COR-L47 (cell line): ENCODE results near the gene NCF4.
A peak's percentile ranks its signal among the peaks of the same experiment; 100 is the strongest.

Experiments used
- DNase-seq: peaks from one replicate; lab custom pipeline; 2025; lab: John Stamatoyannopoulos, UW

NCF4 gene

DNA sequence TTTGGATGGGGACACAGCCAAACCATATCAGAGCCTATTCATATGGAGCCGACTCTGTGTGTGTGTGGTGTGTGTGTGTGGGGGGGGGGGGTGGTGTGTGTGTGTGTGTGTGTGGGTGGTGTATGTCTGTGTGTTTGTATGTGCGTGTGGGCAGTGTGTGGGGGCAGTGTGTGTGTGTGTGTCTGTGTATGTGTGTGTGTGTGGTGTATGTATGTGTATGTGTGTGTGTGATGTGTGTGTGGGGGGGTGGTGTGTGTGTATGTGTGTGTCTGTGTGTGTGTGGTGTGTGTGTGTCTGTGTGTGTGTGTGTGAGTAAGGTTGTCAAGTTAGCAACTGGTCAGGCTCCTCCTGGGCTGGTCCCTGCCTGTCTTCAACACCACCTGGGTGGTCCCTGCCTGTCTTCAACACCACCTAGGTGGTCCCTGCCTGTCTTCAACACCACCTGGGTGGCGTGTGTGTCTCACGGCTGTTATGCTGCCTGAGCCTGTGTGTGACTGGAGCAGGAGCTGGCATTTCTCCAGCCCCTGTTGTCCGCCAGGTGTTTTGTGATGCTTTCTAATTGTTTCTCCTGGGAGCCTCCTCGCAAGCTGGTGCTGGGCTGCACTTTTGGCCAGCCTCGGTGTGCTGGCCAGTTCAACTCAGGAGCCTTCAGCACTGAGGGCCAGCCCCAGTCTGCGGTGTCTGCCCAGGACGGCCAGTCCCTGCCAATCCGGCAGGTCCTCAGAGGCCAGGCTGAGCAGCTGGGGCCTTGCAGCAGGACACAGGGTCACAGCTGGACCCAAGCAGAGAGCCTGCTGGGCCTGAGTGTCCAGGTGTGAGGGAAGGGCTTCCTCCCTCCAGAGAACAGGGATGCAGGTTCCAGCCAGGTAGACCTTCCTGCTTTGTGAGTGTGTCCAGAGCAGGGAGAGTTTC lies 22.4 kb upstream of the NCF4 start:
- peak; percentile 73 for DNase-seq

DNA sequence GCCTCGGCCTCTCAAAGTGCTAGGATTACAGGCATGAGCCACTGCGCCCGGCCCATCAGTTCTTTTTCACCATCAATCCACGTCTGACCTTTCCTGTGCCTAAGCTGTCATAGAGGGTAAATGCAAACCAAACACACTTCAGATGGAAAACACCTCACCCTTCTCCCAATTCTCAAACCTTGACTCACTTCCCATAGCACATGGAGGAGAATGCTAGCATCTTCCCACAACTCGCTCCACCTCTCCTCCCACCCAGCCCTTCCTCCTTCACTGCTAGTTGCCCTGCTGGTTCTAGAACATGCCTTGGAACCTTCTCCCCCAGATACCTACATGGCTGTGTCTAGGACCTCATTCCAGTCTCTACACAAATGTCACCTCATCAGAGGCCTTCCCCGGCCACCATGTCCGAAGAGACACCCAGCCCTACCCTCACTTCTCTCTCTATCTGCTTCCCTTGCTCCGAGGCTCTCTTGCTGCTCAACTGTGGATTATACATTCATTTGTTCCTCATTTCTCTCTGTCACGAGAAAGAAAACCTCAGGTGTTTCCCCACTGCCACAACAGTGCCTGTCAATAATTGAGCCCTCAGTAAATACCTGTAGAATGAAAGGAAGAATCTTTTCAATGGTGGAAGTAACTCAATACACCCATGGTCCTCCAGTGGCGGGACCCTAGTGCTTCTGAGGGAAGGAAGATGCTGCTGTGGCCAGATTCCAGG lies 21.3 kb upstream of the NCF4 start:
- DNase-seq: no peak

GRCh38 chr22:36840106-36840505 lies 20.7 kb upstream of the NCF4 start:
- DNase-seq: no peak

DNA sequence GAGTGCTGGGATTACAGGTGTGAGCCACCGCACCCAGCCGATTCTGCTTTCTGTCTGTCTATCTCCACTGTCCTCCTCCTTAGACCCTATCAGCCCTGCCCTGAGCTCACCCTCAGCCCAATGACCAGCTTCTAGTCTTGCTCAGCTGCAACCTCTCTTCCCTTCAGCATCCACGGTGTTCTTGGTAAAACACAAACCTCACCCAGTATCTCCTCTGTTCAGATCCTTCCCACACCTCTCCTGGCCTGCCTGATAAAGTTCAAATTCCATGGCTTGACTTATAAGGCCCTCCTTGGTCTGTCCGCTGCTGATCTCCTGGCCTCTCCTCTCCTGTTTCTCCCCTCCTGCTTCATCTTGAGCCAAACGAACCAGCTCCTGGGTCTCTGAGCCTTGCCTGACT lies 14.5 kb upstream of the NCF4 start:
- no peak for DNase-seq

- no peak for DNase-seq
Measured at GRCh38 chr22:36846949-36847348, 13.9 kb upstream of the NCF4 start.

GRCh38 chr22:36850056-36850455 lies 10.8 kb upstream of the NCF4 start:
- DNase-seq: no peak

DNA sequence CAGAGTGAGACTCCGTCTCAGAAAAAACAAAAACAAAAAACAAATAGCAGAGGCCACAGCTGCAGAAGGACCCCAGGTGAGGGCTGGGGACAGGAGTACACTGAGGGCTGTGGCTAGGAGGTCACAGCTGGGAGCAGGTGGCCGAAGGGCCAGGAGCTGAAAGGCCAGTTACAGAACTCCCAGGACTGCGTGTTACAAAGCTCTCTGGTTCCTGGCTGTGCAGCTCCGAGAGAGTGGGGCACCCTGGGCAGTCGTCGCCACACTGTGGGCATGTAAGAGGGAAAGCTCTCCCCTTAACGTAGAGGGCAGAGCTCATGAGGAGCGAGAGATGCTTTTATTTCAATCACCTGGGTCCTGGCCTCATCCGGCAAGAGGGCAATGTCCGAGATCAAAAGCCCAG lies 10.1 kb upstream of the NCF4 start:
- no peak for DNase-seq

- no peak for DNase-seq
Measured at GRCh38 chr22:36852056-36852973, 8.5 kb upstream of the NCF4 start.

DNA sequence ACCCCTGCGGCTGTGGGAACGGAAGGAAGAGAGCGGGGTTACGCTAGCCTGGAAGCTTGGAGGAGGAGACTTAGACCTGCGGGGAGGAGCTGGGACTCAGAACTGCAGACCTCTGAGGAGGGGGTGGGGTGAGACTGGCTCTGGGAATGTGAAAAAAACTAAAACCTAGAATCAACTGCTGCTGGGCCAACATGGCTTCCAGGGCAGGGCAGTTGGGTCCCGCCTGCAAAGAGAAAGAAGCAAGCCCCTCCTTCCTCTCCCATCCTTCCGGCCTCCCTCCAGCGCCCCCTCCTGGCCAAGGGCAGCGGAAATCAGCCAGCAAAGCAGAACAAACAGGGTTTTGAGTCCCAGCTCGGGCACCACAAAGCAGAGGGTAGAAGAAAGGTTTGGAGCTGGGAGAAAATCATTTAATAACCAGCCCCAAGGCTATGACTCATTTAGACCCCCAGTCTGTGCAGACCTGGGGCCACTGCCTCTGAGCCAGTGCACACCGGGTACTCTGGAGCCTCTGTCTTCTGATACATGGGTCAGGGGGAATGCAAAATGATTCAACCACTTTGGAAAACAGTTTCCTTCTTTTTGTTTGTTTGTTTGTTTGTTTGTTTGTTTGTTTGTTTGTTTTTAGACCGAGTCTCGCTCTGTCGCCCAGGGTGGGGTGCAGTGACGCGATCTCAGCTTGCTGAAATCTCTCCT lies 7.3 kb upstream of the NCF4 start:
- DNase-seq: peak; percentile 59

DNA sequence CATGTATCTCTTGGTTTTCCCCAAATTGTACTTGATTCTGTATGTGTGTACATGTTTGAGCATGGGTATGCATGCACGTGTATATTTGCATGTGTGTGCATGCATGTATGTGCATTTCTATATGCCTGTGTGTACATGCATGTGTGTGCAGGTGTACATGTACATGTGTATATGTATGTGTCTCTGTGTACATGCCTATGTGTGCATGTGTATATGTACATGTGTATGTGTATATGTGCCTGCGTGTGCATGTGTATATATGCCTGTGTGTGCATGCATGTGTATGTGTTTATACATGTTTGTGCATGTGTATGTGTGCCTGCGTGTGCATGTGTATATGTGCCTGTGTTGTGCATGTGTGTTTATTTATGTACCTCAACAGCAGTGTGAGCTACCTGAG lies 5.3 kb upstream of the NCF4 start:
- no peak for DNase-seq

- DNase-seq: peak; percentile 65
Measured at GRCh38 chr22:36856121-36856791, 4.5 kb upstream of the NCF4 start.

DNA sequence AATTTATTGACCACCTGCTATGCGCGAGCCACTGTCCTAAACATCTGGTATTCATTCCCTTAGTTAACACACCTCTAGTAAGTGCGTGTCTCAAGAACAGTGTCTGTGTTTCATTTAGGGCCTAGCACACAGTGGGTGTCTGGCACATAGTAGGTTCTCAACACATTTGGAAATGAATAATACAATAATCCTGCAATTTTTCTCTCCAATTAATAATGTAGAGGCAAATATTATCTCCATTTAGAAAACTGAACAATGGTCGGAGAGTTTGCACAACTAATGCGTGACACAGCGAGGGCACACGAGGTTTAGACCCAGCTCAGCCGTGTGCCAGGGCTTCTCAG lies 4.0 kb upstream of the NCF4 start:
- DNase-seq: no peak

DNA sequence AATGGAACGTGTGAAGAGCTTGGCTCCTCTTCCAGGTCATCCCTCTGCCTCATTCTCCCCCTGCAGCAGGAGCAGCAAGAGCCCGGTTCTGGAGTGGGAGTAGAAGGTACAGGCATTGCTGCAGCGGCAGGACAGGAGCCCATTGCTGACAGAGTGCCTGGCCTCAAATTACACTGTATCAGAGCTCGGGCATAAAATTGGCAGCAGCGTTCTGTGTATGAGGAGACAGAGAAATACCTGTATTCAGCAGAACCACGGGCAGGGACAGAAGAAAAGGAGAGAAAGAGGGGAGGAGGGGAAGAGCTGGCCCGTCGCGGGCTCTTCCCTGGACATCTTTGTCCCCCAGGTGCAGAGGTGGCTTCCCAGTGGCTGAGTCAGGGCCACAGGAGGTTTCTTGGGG lies 2.6 kb upstream of the NCF4 start:
- no peak for DNase-seq

DNA sequence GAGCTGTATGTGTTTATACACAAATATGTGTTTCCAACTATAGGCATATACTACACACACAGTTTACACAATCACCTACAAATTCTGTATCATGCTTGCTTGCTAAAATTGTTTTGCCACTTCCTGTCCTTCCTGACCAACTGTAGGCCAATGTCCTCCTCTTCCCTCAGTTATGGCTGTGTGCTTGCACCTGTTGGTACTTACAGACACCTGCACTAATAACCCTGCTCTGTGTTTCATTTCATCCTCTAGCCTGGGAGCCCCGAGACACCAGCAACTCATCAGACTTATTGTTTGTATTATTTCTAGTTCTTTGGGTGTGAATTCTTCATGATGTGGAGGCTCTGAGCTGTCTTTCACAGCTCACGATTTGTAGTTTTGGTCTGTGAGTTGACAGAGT lies 1.8 kb upstream of the NCF4 start:
- DNase-seq: no peak

DNA sequence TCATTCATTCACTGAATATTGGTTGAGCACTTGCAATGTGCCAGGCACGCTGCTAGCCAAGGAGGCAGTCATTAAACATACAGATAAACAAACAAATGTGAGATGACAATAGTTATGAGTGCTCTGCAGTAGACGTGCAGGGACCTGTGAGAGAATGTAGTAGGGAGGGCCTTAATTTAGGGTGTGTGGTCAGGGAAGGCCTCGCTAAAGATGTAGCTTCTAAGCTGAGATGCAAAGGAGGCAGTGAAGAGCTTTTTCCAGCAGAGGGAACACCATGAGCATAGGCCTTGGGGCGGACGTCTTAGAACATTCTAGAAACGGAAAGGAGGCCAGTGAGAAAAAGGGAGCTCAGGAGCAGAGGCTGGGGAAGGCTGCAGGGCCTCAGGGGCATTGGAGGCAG lies 789 bp upstream of the NCF4 start:
- DNase-seq: no peak

DNA sequence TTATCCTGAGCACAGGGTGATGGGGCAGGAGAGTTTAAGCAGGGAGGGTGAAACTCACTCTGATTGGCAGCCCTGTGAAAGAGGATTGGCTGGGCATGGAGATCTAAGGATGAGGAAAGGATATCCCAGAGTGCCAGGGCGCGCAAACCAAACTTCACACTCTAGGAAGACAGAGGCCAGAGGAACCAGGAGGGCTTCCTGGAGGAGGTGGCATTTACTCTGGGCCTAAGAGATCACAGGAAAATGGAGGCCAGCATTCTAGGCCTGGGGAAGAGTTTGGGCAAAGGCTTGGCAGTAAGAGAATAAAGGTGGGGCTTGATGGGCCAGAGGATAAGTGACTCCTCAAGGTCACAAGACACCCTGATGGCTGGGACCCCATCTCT lies 377 bp upstream of the NCF4 start:
- no peak for DNase-seq

GRCh38 chr22:36862251-36863242 lies 1.7 kb downstream of the NCF4 start:
- DNase-seq: no peak

GRCh38 chr22:36863281-36863680 lies 2.5 kb downstream of the NCF4 start:
- no peak for DNase-seq

DNA sequence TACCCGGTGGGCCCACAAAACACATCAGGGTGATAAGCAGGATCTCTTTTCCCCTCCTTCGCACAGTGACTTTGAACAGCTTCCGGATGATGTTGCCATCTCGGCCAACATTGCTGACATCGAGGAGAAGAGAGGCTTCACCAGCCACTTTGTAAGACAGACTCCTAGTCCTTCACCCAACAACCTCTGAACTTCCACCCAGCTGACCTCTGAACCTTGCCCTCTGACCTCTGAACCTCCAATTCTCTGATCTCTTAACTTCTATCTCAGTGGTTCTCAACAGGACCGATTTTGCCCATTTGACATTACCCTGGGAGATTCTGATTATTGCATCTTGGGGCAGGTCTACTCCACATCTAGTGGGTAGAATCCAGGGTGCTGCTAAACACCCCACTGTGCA lies 3.2 kb downstream of the NCF4 start:
- no peak for DNase-seq
